Omental fat pad (tissue), 4 donors: ENCODE measurements around the gene ESYT1. TPM values are rescaled to one million over a fixed set of nuclear protein-coding genes. Genes with fewer than 3 reads are reported as not detected.
A peak's percentile ranks its signal among the peaks of the same experiment; 100 is the strongest.

ENCODE experiments used
- ATAC-seq: fragments of 150-250 bp; one replicate; pipeline ENCODE4 v1.9.1; 2016; ENCODE audit warnings: mild to moderate bottlenecking, moderate library complexity; ENCODE audit not compliant: low FRiP score
- DNase-seq: peaks from one replicate; pipeline ENCODE4 v3.0.0-alpha.2; 2019; ENCODE audit warnings: low spot score
- CTCF ChIP-seq, 3 donors: fragments of 450-650 bp; IDR thresholded peaks; one replicate each; pipeline ENCODE4 v1.5.1; 2016 to 2017; ENCODE audit warnings: antibody characterized with exemption in 3 of 3, mild to moderate bottlenecking in 3 of 3, moderate library complexity in 2 of 3
- total RNA-seq, 4 donors: library from RNA; depleted of rRNA; stranded (reverse); fragments of >200 nt; gene quantifications; one replicate each; pipeline ENCODE4 v1.1.0, GENCODE V29; 2016

Gene ESYT1
- total RNA-seq, result 100 to 1,000 TPM; 129 to 447 (median 345) TPM

DNA sequence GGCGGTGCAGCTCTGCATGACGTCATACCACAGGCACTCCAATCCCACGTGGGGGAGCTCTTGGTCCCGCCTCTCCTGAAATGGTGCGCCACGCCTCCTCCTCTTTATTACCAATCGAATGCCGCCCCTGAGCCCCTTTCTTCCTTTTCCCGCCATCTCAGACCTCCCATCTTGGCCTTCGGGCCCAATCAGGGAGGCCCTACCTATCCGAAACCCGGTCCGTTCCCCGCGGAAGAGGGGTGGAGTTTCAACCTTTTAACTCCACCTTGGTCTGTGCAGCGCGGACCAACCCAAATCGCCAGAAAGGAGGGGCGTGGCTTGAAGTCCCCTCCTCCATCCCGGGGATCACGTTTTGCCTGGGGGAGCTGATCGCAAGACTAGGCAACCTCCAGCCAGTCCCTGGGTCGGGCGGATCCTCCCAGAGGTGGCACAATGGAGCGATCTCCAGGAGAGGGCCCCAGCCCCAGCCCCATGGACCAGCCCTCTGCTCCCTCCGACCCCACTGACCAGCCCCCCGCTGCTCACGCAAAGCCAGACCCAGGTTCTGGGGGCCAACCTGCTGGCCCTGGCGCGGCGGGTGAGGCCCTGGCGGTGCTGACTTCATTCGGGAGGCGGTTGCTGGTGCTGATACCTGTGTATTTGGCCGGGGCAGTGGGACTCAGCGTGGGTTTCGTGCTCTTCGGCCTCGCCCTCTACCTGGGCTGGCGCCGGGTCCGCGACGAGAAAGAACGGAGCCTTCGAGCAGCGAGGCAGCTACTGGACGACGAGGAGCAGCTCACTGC, at the start of gene ESYT1:
Gene ESYT1, plus strand, starts transcription at position 380 of the 782 bp plus-strand sequence. Its CDS starts 53 bp downstream, at position 433.
- DNase-seq (peak; percentile 96), ATAC-seq (peak; percentile 96)
- TF ChIP-seq CTCF (IDR thresholded peaks at IDR 0.05), result no peak

DNA sequence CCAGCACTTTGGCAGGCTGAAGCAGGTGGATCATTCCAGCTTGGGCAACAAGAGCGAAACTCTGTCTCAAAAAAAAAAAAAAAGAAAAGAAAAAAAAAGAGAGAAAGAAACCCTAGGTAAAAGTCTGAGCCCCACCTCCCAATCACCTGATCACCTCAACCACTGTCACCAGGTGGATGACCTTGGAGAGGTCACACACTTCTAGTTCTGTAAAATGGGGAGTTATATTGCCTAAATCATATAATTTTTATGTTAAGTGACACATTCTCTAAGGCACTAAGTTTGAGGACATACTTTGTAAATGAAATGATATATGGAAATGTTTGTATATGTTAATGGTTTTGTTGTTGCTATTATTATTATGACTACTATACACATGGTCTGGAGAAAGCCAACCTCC, 49.6 kb upstream of the ESYT1 start:
- DNase-seq (no peak), ATAC-seq (no peak)
- TF ChIP-seq CTCF (IDR thresholded peaks at IDR 0.05), result no peak

DNA sequence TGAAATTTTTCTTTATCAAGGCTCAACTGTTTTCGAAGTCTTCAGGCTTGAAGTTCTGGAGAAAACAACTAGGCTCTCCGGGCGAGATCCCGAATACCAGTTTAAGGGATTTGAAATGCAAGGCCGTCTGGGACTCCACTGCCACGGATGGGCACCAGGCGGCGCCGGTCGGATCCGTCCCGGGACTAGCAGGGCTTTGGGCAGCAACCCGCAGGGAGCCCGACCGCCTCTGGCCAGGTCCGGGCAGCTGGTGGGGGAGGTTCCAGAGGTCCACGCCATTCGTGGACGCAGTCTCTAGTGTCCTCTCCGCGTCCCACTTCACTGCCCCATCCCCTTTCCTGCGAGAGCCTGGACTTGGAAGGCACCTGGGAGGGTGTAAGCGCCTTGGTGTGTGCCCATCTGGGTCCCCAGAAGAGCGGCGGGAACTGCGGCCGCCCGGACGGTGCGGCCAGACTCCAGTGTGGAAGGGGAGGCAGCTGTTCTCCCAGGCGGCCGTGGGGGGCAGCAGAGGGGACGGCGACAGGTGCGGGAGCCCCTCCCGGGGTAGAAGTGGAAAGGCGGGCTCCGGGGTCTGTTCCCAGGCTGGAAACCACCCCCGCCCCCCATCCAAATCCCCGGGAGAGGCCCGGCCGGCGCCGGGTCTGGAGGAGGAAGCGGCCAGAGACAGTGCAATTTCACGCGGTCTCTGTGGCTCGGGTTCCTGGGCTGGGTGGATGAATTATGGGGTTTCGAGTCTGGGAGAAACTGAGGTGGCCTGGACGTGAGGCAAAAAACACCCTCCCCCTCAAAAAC, 48.9 kb upstream of the ESYT1 start:
- DNase-seq (peak; percentile 54), ATAC-seq (peak; percentile 88)
- TF ChIP-seq CTCF (IDR thresholded peaks at IDR 0.05), result peak in 1 of 3 donors; percentile 19

GRCh38 chr12:56079723-56080555, 48.1 kb upstream of the ESYT1 start, which contains the start of gene ERBB3:
TSS of gene ERBB3 (plus strand) at chr12:56080165. CDS start at chr12:56080301, 136 bp downstream.
- DNase-seq, result peak; percentile 49
- no peak for TF ChIP-seq CTCF (IDR thresholded peaks at IDR 0.05)
- peak; percentile 95 for ATAC-seq

DNA sequence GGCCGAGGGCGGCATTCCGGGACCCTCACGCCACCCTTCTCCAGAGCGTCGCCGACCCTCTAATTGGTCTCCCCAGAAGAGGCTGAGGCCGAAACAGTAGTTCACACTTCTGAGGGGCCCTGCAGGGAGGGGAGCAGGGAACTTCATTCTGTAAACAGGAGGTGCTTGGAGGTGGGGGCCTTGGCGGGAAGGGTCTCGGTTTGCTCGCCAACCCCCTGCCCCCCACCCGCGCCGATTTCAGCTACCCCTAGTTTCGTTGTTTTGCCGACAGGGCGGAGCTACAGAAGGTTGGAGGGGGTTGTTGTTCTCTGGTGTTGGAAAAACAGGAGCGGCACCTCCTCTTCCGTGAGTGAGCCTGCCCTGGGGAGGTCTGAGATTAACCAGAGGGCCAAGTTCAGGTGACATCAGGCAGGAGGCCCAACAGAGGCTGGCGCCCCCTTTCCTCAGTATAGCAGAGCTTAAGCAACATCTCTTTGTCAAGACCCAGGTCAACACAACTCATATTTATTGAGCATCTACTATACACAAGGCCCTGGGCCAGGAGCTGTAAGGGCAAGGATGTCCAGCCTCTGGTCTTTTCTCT, 47.4 kb upstream of the ESYT1 start:
- no peak for DNase-seq
- ATAC-seq, result no peak
- no peak for TF ChIP-seq CTCF (IDR thresholded peaks at IDR 0.05)
